Left lung (tissue), 10 donors: ENCODE measurements around the gene LRP10. TPM values are rescaled to one million over a fixed set of nuclear protein-coding genes. Genes with fewer than 3 reads are reported as not detected.

Source experiments
- ATAC-seq: fragments of 200-7000 bp; cut with Tn5 transposase; one replicate; pipeline ENCODE4 v1.9.1; 2020; ENCODE audit warnings: moderate library complexity
- DNase-seq, 4 donors: peaks; one replicate each; pipeline ENCODE4 v3.0.0-alpha.2; 2013 to 2020
- H3K27ac ChIP-seq, 2 donors: fragments of 200-600 bp; sonication (generic) in 1 of 2; one replicate each; pipeline versions ENCODE4 v1.5.0 to v1.8.0; 2020 to 2021
- H3K27me3 ChIP-seq, 2 donors: fragments of 200-600 bp; sonication (generic) in 1 of 2; one replicate each; pipeline versions ENCODE4 v1.5.0 to v1.8.0; 2020 to 2021
- H3K36me3 ChIP-seq, 2 donors: fragments of 200-600 bp; sonication (generic) in 1 of 2; one replicate each; pipeline versions ENCODE4 v1.5.0 to v1.8.0; 2020 to 2021
- H3K4me1 ChIP-seq, 2 donors: fragments of 200-600 bp; one replicate each; pipeline ENCODE4 v1.8.0; 2021
- H3K4me3 ChIP-seq, 2 donors: fragments of 200-600 bp; sonication (generic) in 1 of 2; one replicate each; pipeline versions ENCODE4 v1.5.0 to v1.8.0; 2020 to 2021; ENCODE audit warnings: mild to moderate bottlenecking in 1 of 2
- H3K9me3 ChIP-seq, 2 donors: fragments of 200-600 bp; sonication (generic) in 1 of 2; one replicate each; pipeline versions ENCODE4 v1.5.0 to v1.8.0; 2020 to 2021
- intact Hi-C, 2 donors: fragments of 100-400 bp; cut with DNase I; formaldehyde crosslinking; loops; one replicate each; pipeline versions ENCODE4 v1.11.2 to v1.14.2; 2022
- polyA plus RNA-seq, 6 donors: library from polyadenylated mRNA; unstranded; fragments of 120-200 nt; gene quantifications; one replicate each; pipeline ENCODE4 v1.2.1, GENCODE V29; 2013; ENCODE audit not compliant: insufficient read length in 6 of 6
- total RNA-seq, 2 donors: library from RNA; stranded (reverse); fragmentation: NEBNext Ultra II Directional; extraction: Animal tissue kit (Norgen Biotek cat#: 25700); gene quantifications; one replicate each; pipeline ENCODE4 v1.2.1, GENCODE V29; 2021
- TF ChIP-seq, protein P1 (sequence below), 2 donors: fragments of 200-600 bp; sonication (generic) in 1 of 2; IDR thresholded peaks; one replicate each; pipeline versions ENCODE4 v1.5.0 to v1.8.0; 2021; ENCODE audit warnings: antibody characterized with exemption in 2 of 2
- donor health status: DM: no; HTN: yes; CAD: no.
- donor health status: DM: no; HTN: no; CAD: no.

LRP10 gene
- total and polyA plus RNA-seq, 8 donors, result 49.3 to 147 (median 58.5) TPM

DNA sequence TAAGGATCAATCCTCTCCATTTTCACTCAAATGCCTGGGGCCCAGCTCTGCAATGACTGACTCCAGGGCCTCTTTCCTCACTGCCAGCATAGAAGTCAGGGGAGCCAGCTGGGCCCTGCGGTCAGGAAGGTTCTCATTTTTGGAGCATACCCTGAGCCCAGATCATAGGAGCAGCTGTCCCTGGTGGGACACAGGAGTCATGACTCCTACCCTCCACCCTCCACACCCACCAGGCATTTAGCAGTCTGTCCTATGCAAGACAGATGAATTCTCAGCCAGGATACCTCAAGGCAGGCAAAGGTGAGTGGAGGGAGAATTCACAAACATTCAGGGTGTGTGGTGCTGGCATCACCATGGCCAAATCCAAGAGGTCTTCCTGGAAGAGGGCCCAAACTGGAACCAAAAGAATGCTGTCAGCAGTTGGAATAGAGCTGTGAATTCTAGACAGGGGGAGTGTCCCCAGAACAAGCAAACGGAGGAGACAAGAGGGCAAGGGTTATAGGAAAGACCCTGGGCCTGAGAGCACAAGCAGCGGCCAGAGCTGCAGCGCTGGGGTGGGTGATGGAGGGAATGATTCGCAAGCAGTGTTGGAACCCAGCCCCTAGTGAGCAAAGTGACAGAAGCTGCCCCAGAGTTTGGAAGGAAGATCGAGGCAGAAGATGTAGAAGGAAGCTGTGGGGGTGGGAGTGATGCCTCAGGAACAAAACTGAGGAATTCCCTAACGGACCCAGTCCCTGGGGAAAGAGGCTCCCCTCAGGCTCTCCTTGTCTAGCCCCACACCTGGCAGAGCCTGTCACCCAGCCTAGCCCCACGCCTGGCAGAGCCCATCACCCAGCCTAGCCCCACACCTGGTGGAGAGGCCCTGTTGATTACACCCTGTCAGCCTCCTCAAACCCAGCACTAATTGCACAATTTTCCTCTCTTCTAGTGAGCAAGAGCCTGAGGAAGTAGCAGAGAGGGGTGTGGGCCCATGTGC is 7.0 kb downstream of the LRP10 start:
- Histone ChIP-seq H3K36me3 (peaks cover 0 to 63% of the 10 kb centered on the region in 2 donors), H3K27ac (no peak overlapping the region), H3K27me3 (peaks cover 0 to 7% of the 10 kb centered on the region in 2 donors), H3K4me3 (no peak overlapping the region), H3K4me1 (peaks cover 0 to 7% of the 10 kb centered on the region in 2 donors), H3K9me3 (no peaks in the 10 kb centered on the region)
- DNase-seq (no peak), ATAC-seq (no peak)
- TF ChIP-seq, protein P1, sequence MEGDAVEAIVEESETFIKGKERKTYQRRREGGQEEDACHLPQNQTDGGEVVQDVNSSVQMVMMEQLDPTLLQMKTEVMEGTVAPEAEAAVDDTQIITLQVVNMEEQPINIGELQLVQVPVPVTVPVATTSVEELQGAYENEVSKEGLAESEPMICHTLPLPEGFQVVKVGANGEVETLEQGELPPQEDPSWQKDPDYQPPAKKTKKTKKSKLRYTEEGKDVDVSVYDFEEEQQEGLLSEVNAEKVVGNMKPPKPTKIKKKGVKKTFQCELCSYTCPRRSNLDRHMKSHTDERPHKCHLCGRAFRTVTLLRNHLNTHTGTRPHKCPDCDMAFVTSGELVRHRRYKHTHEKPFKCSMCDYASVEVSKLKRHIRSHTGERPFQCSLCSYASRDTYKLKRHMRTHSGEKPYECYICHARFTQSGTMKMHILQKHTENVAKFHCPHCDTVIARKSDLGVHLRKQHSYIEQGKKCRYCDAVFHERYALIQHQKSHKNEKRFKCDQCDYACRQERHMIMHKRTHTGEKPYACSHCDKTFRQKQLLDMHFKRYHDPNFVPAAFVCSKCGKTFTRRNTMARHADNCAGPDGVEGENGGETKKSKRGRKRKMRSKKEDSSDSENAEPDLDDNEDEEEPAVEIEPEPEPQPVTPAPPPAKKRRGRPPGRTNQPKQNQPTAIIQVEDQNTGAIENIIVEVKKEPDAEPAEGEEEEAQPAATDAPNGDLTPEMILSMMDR (IDR thresholded peaks at IDR 0.05), result no peak
- intact Hi-C loops, result no loop called here

DNA sequence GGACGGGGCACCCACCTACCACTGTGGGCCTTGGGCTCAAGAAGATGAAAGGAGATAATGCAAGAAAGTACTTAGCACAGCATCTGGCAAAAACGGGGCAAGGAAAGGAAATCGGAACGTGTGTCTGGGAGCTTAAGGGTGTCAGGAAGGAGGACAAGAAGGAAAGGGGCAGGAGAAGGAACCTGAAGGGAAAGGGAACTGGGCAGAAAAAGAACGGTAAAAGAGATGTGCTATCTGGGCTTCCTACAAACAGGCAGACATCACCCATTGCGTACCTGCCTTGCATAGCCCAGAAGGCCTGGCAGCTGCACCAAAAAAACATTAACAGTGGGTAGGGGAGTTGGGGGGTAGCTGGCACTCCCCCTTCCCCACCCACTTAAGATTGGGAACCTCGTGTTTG is 10.5 kb downstream of the LRP10 start:
- H3K27ac ChIP-seq, result no peak overlapping the region
- TF ChIP-seq, protein P1 (IDR thresholded peaks at IDR 0.05), result no peak
- intact Hi-C loops, result no loop called here
- H3K36me3 ChIP-seq, result peaks cover 0 to 28% of the 10 kb centered on the region in 2 donors
- no peaks in the 10 kb centered on the region for H3K9me3 ChIP-seq
- peaks cover 0 to 21% of the 10 kb centered on the region in 2 donors for H3K27me3 ChIP-seq
- ATAC-seq (no peak), DNase-seq (no peak)
- no peak overlapping the region for H3K4me3 ChIP-seq
- H3K4me1 ChIP-seq, result peaks cover 0 to 11% of the 10 kb centered on the region in 2 donors

DNA sequence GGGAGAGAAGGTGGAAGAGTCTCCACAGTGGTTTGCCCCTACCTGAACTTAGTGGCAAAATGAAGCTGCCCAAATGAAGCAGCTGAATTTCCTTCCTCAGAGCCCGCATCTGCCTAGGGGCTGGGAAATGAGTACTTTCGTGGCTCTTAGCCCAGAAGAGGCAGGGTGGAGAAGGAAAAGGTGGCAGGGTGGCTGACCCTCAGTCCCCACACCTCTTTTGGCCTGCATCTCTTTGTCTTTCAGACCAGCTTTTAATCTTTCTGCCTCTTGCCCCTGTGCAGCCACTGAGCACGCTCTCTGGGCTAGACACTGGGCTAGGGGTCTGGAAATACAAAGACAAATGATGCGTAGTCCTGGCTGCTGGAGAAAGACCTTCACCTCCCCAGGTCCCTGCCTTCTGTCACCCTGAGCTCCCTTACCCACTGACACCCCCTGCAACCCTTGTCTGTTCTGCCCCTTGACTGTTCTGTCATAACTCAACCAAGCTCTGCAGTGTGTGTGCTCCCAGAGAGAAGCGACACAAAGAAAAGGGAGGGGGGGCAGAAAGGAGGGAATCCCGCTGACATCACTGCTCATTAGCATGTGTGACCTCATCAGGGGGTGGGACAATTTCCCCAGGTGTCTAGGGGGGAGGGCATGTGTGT is 11.1 kb downstream of the LRP10 start:
- H3K9me3 ChIP-seq, result no peaks in the 10 kb centered on the region

DNA sequence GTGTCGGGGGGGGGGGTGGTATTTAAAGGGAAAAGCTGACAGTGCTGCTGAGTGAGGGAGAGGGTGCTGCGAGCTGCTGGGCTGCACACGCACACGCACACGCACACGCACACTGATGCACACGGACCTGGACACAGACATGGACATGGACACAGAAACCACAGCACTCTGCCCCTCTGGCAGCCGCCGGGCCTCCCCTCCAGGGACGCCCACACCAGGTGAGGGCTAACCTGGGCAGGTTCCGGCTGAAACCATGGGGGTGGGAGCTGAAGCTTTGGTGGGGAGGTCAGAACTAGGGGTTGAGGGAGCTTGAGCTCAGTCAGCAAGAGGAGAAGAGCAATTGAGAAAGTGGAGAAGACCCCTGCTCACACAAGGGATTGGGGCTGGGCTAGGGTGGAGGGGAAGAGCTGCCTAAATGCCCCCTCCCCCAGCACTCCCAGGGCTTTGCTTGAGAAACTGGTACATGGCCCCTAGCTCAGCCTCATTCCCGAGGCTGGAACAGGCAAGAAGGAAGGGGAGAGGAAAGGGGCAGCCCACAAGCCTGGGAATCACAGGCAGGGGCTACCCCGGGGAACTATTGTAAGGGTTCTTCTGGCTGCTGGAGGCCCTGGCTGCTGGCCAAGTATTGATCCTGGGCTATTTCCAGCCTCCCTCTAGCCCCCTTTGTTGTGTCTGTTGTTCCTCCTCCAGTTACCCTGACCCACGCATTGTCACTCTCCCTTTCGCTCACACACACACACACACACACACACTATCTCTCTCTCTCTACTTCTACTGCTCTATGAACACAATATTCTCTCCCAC is 11.8 kb downstream of the LRP10 start, which contains the start of gene REM2:
REM2 (plus strand) TSS at position 50 of the 804 bp plus-strand sequence; CDS start at position 116, 66 bp downstream.
- TF ChIP-seq, protein P1 (IDR thresholded peaks at IDR 0.05), result no peak
- Histone ChIP-seq H3K27me3 (peaks cover 0 to 27% of the 10 kb centered on the region in 2 donors), H3K4me3 (no peak within 1 kb of the TSS), H3K9me3 (no peaks in the 10 kb centered on the region), H3K27ac (no peak within 1 kb of the TSS), H3K36me3 (peaks cover 0 to 15% of the 10 kb centered on the region in 2 donors), H3K4me1 (peaks cover 0 to 15% of the 10 kb centered on the region in 2 donors)
- ATAC-seq (no peak), DNase-seq (no peak)
- intact Hi-C loops, result no loop called here

More for the DNA sequence above, 11.1 kb downstream of the LRP10 start:
- Histone ChIP-seq H3K27me3 (peaks cover 0 to 27% of the 10 kb centered on the region in 2 donors), H3K4me1 (peaks cover 0 to 15% of the 10 kb centered on the region in 2 donors), H3K27ac (no peak overlapping the region), H3K36me3 (peaks cover 0 to 22% of the 10 kb centered on the region in 2 donors), H3K4me3 (no peak overlapping the region)
- intact Hi-C loops, result no loop called here
- TF ChIP-seq, protein P1 (IDR thresholded peaks at IDR 0.05), result no peak
- ATAC-seq (peak; percentile 2), DNase-seq (peak in 1 of 4 donors; percentile 70)
